Lower lobe of right lung (tissue), 2 donors: Measurements from ENCODE around the gene DBN1. TPM values are rescaled to one million over a fixed set of nuclear protein-coding genes. Genes with fewer than 3 reads are reported as not detected.

Experiments used
- ATAC-seq, 2 donors: fragments of 200-7000 bp; cut with Tn5 transposase; one replicate each; pipeline ENCODE4 v1.9.1; 2020 to 2022; ENCODE audit warnings: mild to moderate bottlenecking in 2 of 2, moderate library complexity in 2 of 2
- DNase-seq: peaks from one replicate; pipeline ENCODE4 v3.0.0-alpha.2; 2020
- H3K27ac ChIP-seq: fragments of 200-600 bp; one replicate; pipeline ENCODE4 v1.8.0; 2022
- H3K27me3 ChIP-seq: fragments of 200-600 bp; one replicate; pipeline ENCODE4 v1.8.0; 2022; ENCODE audit warnings: low read depth
- H3K36me3 ChIP-seq: fragments of 200-600 bp; one replicate; pipeline ENCODE4 v1.8.0; 2022; ENCODE audit warnings: mild to moderate bottlenecking
- H3K4me1 ChIP-seq: fragments of 200-600 bp; one replicate; pipeline ENCODE4 v1.8.0; 2022
- H3K4me3 ChIP-seq: fragments of 200-600 bp; one replicate; pipeline ENCODE4 v1.8.0; 2022; ENCODE audit warnings: mild to moderate bottlenecking
- H3K9me3 ChIP-seq: fragments of 200-600 bp; one replicate; pipeline ENCODE4 v1.8.0; 2022
- intact Hi-C: fragments of 100-400 bp; cut with DNase I; formaldehyde crosslinking; loops from one replicate; pipeline ENCODE4 v1.11.0; 2022
- total RNA-seq: library from RNA; stranded (reverse); fragmentation: NEBNext Ultra II Directional; extraction: Animal tissue kit (Norgen Biotek cat#: 25700); gene quantifications from one replicate; pipeline ENCODE4 v1.2.1, GENCODE V29; 2021
- TF ChIP-seq, protein P1 (sequence below): fragments of 200-600 bp; IDR thresholded peaks from one replicate; pipeline ENCODE4 v1.8.0; 2022; ENCODE audit warnings: antibody characterized with exemption, mild to moderate bottlenecking
- donor health status: DM: no; HTN: yes; CAD: no; lungs with severe emphysema.

The DBN1 gene
- total RNA-seq, 1 donor from 2014 or later: 23.1 TPM

- Histone ChIP-seq H3K9me3 (no peaks in the 10 kb centered on the region), H3K4me3 (no peak overlapping the region), H3K36me3 (no peaks in the 10 kb centered on the region), H3K4me1 (peaks cover 12% of the 10 kb centered on the region), H3K27ac (no peak overlapping the region), H3K27me3 (no peaks in the 10 kb centered on the region)
- DNase-seq: no peak
- TF ChIP-seq, protein P1, sequence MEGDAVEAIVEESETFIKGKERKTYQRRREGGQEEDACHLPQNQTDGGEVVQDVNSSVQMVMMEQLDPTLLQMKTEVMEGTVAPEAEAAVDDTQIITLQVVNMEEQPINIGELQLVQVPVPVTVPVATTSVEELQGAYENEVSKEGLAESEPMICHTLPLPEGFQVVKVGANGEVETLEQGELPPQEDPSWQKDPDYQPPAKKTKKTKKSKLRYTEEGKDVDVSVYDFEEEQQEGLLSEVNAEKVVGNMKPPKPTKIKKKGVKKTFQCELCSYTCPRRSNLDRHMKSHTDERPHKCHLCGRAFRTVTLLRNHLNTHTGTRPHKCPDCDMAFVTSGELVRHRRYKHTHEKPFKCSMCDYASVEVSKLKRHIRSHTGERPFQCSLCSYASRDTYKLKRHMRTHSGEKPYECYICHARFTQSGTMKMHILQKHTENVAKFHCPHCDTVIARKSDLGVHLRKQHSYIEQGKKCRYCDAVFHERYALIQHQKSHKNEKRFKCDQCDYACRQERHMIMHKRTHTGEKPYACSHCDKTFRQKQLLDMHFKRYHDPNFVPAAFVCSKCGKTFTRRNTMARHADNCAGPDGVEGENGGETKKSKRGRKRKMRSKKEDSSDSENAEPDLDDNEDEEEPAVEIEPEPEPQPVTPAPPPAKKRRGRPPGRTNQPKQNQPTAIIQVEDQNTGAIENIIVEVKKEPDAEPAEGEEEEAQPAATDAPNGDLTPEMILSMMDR: no peak
- no peak for ATAC-seq
- intact Hi-C loops: no loop called here
Measured at GRCh38 chr5:177414481-177414880, 59.0 kb downstream of the DBN1 start.

DNA sequence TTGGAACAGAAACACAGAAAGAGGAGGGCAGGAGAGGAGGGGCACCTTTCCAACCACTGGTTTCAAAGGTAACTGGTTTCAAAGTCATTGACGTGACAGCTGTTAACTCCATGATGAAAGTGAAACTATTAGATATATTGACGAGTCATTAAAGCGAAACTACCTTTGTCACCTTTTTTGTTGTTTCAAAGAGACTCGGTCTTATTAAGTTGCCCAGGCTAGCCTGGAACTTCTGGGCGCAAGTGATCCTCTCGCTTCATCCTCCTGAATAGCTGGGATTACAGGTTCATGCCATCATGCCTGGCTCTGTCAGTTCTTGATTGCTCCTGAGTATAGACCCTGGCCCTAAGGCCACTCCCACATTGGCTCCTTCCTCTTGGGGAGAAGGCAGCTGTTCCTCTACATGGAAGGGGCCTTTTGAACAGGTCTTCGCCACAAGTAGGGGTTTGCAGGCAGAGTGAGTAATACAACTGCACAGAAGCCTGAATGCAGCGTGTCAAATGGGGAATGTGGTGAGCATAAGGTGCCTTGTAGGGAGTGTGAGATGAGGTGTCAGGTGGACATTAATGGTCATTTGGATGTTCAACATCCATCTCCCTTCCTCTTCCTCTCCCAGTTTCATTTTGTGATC is 60.7 kb downstream of the DBN1 start:
- TF ChIP-seq, protein P1: no peak
- no peaks in the 10 kb centered on the region for H3K9me3 ChIP-seq
- H3K36me3 ChIP-seq: no peaks in the 10 kb centered on the region
- intact Hi-C loops: no loop called here
- H3K4me3 ChIP-seq: no peak overlapping the region
- H3K27ac ChIP-seq: no peak overlapping the region
- peaks cover 12% of the 10 kb centered on the region for H3K4me1 ChIP-seq
- no peak for ATAC-seq
- DNase-seq: no peak
- H3K27me3 ChIP-seq: no peaks in the 10 kb centered on the region

- H3K4me1 ChIP-seq: peaks cover 9% of the 10 kb centered on the region
- intact Hi-C loops: no loop called here
- DNase-seq (no peak), ATAC-seq (no peak)
- no peak overlapping the region for H3K27ac ChIP-seq
- no peaks in the 10 kb centered on the region for H3K36me3 ChIP-seq
- TF ChIP-seq, protein P1: no peak
- no peak overlapping the region for H3K4me3 ChIP-seq
- no peaks in the 10 kb centered on the region for H3K27me3 ChIP-seq
- H3K9me3 ChIP-seq: no peaks in the 10 kb centered on the region
Measured at GRCh38 chr5:177410575-177410974, 62.9 kb downstream of the DBN1 start.

DNA sequence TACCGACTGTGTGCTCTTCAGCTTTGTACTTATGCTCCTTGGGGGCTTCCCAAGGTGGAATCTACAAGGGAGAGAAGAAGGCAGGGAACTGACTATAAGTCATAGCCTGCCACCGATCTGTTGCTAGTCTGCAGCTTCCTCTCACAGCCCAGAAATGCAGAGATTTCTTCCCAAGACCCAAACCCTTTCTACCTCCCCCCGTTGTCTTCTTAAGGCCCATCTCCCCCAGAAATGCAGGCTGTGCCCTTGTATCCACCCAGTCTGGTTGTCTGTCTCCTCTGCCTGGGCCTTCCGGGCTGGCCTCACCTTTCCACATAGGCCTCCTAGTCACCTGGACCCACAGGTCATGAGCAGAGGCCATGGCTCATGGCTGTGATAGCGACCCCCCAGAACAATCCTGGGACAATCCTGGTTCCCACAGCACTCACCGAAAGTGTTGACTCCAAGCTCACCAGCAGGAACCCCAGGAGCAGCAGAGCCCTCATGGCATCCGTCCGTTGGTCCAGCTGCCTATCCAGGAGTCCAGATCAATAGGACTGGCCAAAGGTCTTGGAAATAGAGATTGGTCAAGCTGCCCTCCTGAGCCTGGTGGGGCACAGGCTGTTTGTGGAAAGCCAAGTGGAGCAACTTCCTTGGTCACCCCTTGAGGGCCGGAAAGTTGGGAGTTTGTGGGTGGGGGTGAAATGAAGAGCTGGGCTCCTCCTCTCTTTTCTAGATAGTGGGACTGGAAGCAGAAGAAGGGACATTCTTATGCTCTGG is 64.2 kb downstream of the DBN1 start, which contains the start of gene F12:
TSS of gene F12 (minus strand) at position 522 of the 759 bp plus-strand sequence. CDS start at position 485, 37 bp downstream.
- Histone ChIP-seq H3K27me3 (no peaks in the 10 kb centered on the region), H3K9me3 (no peaks in the 10 kb centered on the region), H3K4me1 (peaks cover 22% of the 10 kb centered on the region), H3K27ac (no peak within 1 kb of the TSS), H3K4me3 (no peak within 1 kb of the TSS), H3K36me3 (no peaks in the 10 kb centered on the region)
- intact Hi-C loops: loop anchor here (10.0 kb wide), 1 partner anchor 46 kb away; no protein-coding TSS in a partner anchor
- TF ChIP-seq, protein P1: no peak
- DNase-seq (no peak), ATAC-seq (no peak)

Other genes with a start within 250 kb of the DBN1 start
- 41.6 TPM for gene RAB24, start 169.9 kb downstream of the DBN1 start, total RNA-seq
- gene PRELID1, start 169.8 kb downstream of the DBN1 start, total RNA-seq: 101 TPM
- 10.8 TPM for gene MXD3, start 161.7 kb downstream of the DBN1 start, total RNA-seq
- gene LMAN2, start 122.0 kb downstream of the DBN1 start, total RNA-seq: 108 TPM
- gene RGS14, start 115.7 kb downstream of the DBN1 start, total RNA-seq: 16.2 TPM
- gene SLC34A1, start 89.2 kb downstream of the DBN1 start, total RNA-seq: not detected
- not detected for gene PFN3, start 73.0 kb downstream of the DBN1 start, total RNA-seq
- gene F12, start 64.1 kb downstream of the DBN1 start, total RNA-seq: 0.80 TPM
- gene GRK6, start 47.0 kb downstream of the DBN1 start, total RNA-seq: 59.4 TPM
- 1.7 TPM for gene PRR7, start 26.8 kb downstream of the DBN1 start, total RNA-seq
- gene PDLIM7, start 24.0 kb upstream of the DBN1 start, total RNA-seq: 47.1 TPM
- 76.5 TPM for gene DOK3, start 36.2 kb upstream of the DBN1 start, total RNA-seq
- gene DDX41, start 43.3 kb upstream of the DBN1 start, total RNA-seq: 69.4 TPM
- 89.1 TPM for gene FAM193B, start 80.9 kb upstream of the DBN1 start, total RNA-seq
- 132 TPM for gene TMED9, start 118.6 kb upstream of the DBN1 start, total RNA-seq
- gene B4GALT7, start 126.5 kb upstream of the DBN1 start, total RNA-seq: 22.4 TPM